MCF 10A (cell line): Measurements from ENCODE around the gene FAR2. TPM values are rescaled to one million over a fixed set of nuclear protein-coding genes. Genes with fewer than 3 reads are reported as not detected.

Source experiments
- Bru-seq: library from RNA; stranded (reverse); fragments of 400-500 nt; gene quantifications from one replicate; lab custom pipeline; 2021; lab: Mats Ljungman, UMichigan
- BruChase-seq, 2 experiments: library from RNA; stranded (reverse); fragments of 400-500 nt; gene quantifications; one replicate each; lab custom pipeline; 2021; lab: Mats Ljungman, UMichigan
- BruUV-seq: library from RNA; stranded (reverse); fragments of 400-500 nt; replicated peaks from 2 replicates; lab custom pipeline; 2021; lab: Mats Ljungman, UMichigan
- CTCF ChIA-PET: fragments of 300-600 bp; sonication (Branson Sonifier 250); formaldehyde crosslinking; extraction: SDS; loops from one replicate; lab custom pipeline; 2021; ENCODE audit warnings: antibody characterized with exemption, inconsistent platforms; lab: Yijun Ruan, JAX
- POLR2A ChIA-PET: fragments of 300-600, 350-650 bp; sonication (Branson Sonifier 250); formaldehyde crosslinking; extraction: SDS; loops from one replicate; lab custom pipeline; 2020; ENCODE audit warnings: antibody characterized with exemption, inconsistent platforms; lab: Yijun Ruan, JAX
- DNase-seq: peaks from one replicate; pipeline ENCODE4 v3.0.0-alpha.2; 2018; ENCODE audit not compliant: unreplicated experiment
- H3K27ac Mint-ChIP-seq: one replicate; pipeline ENCODE4 v1.8.0; 2022; ENCODE audit warnings: mild to moderate bottlenecking, low read depth, mixed read lengths; ENCODE audit not compliant: unreplicated experiment
- H3K27me3 Mint-ChIP-seq: one replicate; pipeline ENCODE4 v1.8.0; 2022; ENCODE audit warnings: mixed read lengths; ENCODE audit not compliant: insufficient read depth, unreplicated experiment
- H3K36me3 Mint-ChIP-seq: one replicate; pipeline ENCODE4 v1.8.0; 2022; ENCODE audit warnings: mild to moderate bottlenecking, moderate library complexity, mixed read lengths; ENCODE audit not compliant: insufficient read depth, unreplicated experiment
- H3K4me1 Mint-ChIP-seq: one replicate; pipeline ENCODE4 v1.8.0; 2022; ENCODE audit warnings: mixed read lengths; ENCODE audit not compliant: insufficient read depth, unreplicated experiment
- H3K4me3 Mint-ChIP-seq: one replicate; pipeline ENCODE4 v1.8.0; 2022; ENCODE audit warnings: mild to moderate bottlenecking, moderate library complexity, mixed read lengths; ENCODE audit not compliant: unreplicated experiment
- H3K9me3 Mint-ChIP-seq: one replicate; pipeline ENCODE4 v1.8.0; 2022; ENCODE audit warnings: mixed read lengths; ENCODE audit not compliant: unreplicated experiment
- intact Hi-C: fragments of 100-400 bp; cut with micrococcal nuclease; formaldehyde crosslinking; loops from 2 replicates; pipeline ENCODE4 v1.14.1; 2022
- long read RNA-seq: library from polyadenylated mRNA; stranded (forward); transcript quantifications from one replicate; pipeline ENCODE4 v2.0.0, GENCODE V29; 2022
- total RNA-seq: library from RNA; stranded (reverse); gene quantifications from 2 replicates; pipeline ENCODE4 v1.2.3, GENCODE V29; 2022
- TF ChIP-seq, protein P1 (sequence below): fragments of 200-600 bp; IDR thresholded peaks from one replicate; pipeline ENCODE4 v1.8.0; 2022; ENCODE audit warnings: antibody characterized with exemption, mild to moderate bottlenecking; ENCODE audit not compliant: unreplicated experiment

FAR2 gene
- total RNA-seq = 1.7 TPM in 2 replicates
- Bru-seq, nascent RNA = percentile 31 among the genes with signal in this experiment
- percentile 22 among the genes with signal in this experiment for BruChase-seq, experiment 1, labeled RNA remaining after a 6-hour chase
- percentile 28 among the genes with signal in this experiment for BruChase-seq, experiment 2, labeled RNA remaining after a 2-hour chase
- long read RNA-seq, partial matches to known transcripts = 0 of 5 reads
- long read RNA-seq, other reads (novel, unspliced or antisense) = 4 of 5 reads

- Mint-ChIP-seq H3K27ac (peak within 1 kb of the TSS; percentile 92), H3K9me3 (no peaks in the 10 kb centered on the region), H3K27me3 (no peaks in the 10 kb centered on the region), H3K4me3 (peak within 1 kb of the TSS; percentile 85), H3K4me1 (peaks cover 4% of the 10 kb centered on the region), H3K36me3 (no peaks in the 10 kb centered on the region)
- POLR2A ChIA-PET = interaction anchor here (1.0 to 1.1 kb wide), 4 partner anchors 18 to 38 kb away, joined by 3 read pairs; no protein-coding TSS in a partner anchor
- TF ChIP-seq, protein P1, sequence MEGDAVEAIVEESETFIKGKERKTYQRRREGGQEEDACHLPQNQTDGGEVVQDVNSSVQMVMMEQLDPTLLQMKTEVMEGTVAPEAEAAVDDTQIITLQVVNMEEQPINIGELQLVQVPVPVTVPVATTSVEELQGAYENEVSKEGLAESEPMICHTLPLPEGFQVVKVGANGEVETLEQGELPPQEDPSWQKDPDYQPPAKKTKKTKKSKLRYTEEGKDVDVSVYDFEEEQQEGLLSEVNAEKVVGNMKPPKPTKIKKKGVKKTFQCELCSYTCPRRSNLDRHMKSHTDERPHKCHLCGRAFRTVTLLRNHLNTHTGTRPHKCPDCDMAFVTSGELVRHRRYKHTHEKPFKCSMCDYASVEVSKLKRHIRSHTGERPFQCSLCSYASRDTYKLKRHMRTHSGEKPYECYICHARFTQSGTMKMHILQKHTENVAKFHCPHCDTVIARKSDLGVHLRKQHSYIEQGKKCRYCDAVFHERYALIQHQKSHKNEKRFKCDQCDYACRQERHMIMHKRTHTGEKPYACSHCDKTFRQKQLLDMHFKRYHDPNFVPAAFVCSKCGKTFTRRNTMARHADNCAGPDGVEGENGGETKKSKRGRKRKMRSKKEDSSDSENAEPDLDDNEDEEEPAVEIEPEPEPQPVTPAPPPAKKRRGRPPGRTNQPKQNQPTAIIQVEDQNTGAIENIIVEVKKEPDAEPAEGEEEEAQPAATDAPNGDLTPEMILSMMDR = no peak
- intact Hi-C loops = no loop called here
- peak; percentile 20 for DNase-seq
- CTCF ChIA-PET = no interaction called here
- BruUV-seq = no TSS peak
Measured at GRCh38 chr12:29148911-29149690, at the start of gene FAR2. FAR2 (plus strand) TSS chr12:29149278; CDS start chr12:29270450, 121,172 bp downstream.

GRCh38 chr12:29102741-29103140, 46.3 kb upstream of the FAR2 start:
- no TSS peak for BruUV-seq
- POLR2A ChIA-PET = no interaction called here
- CTCF ChIA-PET = no interaction called here
- no peak overlapping the region for H3K27ac Mint-ChIP-seq
- DNase-seq = no peak
- intact Hi-C loops = no loop called here
- H3K4me1 Mint-ChIP-seq = no peaks in the 10 kb centered on the region
- H3K36me3 Mint-ChIP-seq = no peaks in the 10 kb centered on the region
- TF ChIP-seq, protein P1 = no peak
- no peak overlapping the region for H3K4me3 Mint-ChIP-seq
- no peaks in the 10 kb centered on the region for H3K9me3 Mint-ChIP-seq
- H3K27me3 Mint-ChIP-seq = no peaks in the 10 kb centered on the region

- no peak for DNase-seq
- Mint-ChIP-seq H3K4me1 (no peaks in the 10 kb centered on the region), H3K27ac (no peak overlapping the region), H3K9me3 (no peaks in the 10 kb centered on the region), H3K36me3 (no peaks in the 10 kb centered on the region), H3K4me3 (no peak overlapping the region), H3K27me3 (no peaks in the 10 kb centered on the region)
- BruUV-seq = no TSS peak
- TF ChIP-seq, protein P1 = no peak
- ChIA-PET CTCF (interaction anchor here (1.2 kb wide), 1 partner anchor 198 kb away, joined by 4 read pairs; no protein-coding TSS in a partner anchor), POLR2A (no interaction called here)
- intact Hi-C loops = no loop called here
Measured at GRCh38 chr12:29103539-29103974, 45.5 kb upstream of the FAR2 start.

DNA sequence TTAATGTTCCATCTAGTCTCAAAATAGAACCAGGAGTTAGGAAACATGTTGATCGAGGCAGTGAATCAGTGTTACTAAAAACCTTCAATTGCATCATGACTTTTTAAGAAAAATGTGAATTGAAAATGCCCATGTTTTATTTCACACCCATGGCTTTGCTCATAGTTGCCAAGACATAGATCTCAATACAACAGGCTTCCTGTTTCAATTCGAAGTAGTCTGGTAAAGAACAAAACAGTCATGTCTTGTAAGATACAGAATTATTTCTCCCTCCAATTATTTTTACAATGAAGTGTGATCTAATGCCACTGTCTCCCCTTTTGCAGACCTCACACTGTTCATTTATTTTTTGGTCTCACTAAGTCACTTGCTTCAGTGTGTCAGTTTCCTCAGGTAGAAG, 44.6 kb upstream of the FAR2 start:
- DNase-seq = no peak
- TF ChIP-seq, protein P1 = no peak
- H3K4me1 Mint-ChIP-seq = no peaks in the 10 kb centered on the region
- no peaks in the 10 kb centered on the region for H3K9me3 Mint-ChIP-seq
- intact Hi-C loops = no loop called here
- POLR2A ChIA-PET = no interaction called here
- no peak overlapping the region for H3K27ac Mint-ChIP-seq
- H3K4me3 Mint-ChIP-seq = no peak overlapping the region
- CTCF ChIA-PET = interaction anchor here (0.6 to 1.2 kb wide), 2 partner anchors 197 to 1232 kb away, joined by 3 to 4 read pairs; no protein-coding TSS in a partner anchor
- no TSS peak for BruUV-seq
- H3K36me3 Mint-ChIP-seq = no peaks in the 10 kb centered on the region
- no peaks in the 10 kb centered on the region for H3K27me3 Mint-ChIP-seq
